HepG2 (cell line): ENCODE results near the gene DTNB. TPM values are rescaled to one million over a fixed set of nuclear protein-coding genes. Genes with fewer than 3 reads are reported as not detected.

ENCODE experiments used
- BORCS8-MEF2B ChIP-seq: sonication (generic); formaldehyde crosslinking; IDR thresholded peaks from 2 replicates; pipeline ENCODE4 v1.8.0; 2022; ENCODE audit warnings: mild to moderate bottlenecking, missing genetic modification reagents
- CBX5 ChIP-seq: sonication (generic); formaldehyde crosslinking; IDR thresholded peaks from 2 replicates; pipeline ENCODE4 v1.4.0; 2020; ENCODE audit warnings: missing genetic modification reagents, borderline replicate concordance
- CHCHD3 ChIP-seq: sonication (generic); formaldehyde crosslinking; IDR thresholded peaks from 2 replicates; pipeline ENCODE4 v1.8.0; 2022; ENCODE audit warnings: mild to moderate bottlenecking, missing genetic modification reagents, moderate library complexity
- FOXC1 ChIP-seq: sonication (generic); formaldehyde crosslinking; IDR thresholded peaks from 2 replicates; pipeline ENCODE4 v1.8.0; 2022; ENCODE audit warnings: mild to moderate bottlenecking, missing genetic modification reagents, borderline replicate concordance
- HNF4A ChIP-seq: sonication (generic); formaldehyde crosslinking; IDR thresholded peaks from 2 replicates; pipeline ENCODE4 v1.4.0; 2020; ENCODE audit warnings: missing genetic modification reagents
- LRRFIP1 ChIP-seq: sonication (generic); formaldehyde crosslinking; conservative IDR thresholded peaks from 2 replicates; pipeline ENCODE4 v1.4.0; 2020; ENCODE audit warnings: missing genetic modification reagents
- MTA1 ChIP-seq: sonication (generic); formaldehyde crosslinking; IDR thresholded peaks from 2 replicates; pipeline ENCODE4 v1.4.0; 2020; ENCODE audit warnings: missing genetic modification reagents, mild to moderate bottlenecking, borderline replicate concordance
- SOX13 ChIP-seq, 3 experiments: fragments of 450-650 bp in 1 of 3; sonication (generic) in 1 of 3; formaldehyde crosslinking in 1 of 3; IDR thresholded peaks in 2 of 3; conservative IDR thresholded peaks in 1 of 3; 2 replicates each; pipeline versions ENCODE4 v1.5.0 to v1.6.1; 2016 to 2020; ENCODE audit warnings: antibody characterized with exemption in 1 of 3, mild to moderate bottlenecking in 1 of 3, missing compliant biosample characterization in 1 of 3, missing genetic modification reagents in 1 of 3, moderate library complexity in 1 of 3
- SOX5 ChIP-seq: IDR thresholded peaks from 2 replicates; pipeline ENCODE4 v1.6.1; 2016; ENCODE audit warnings: borderline replicate concordance
- SP5 ChIP-seq: IDR thresholded peaks from 2 replicates; pipeline ENCODE4 v1.6.1; 2016; ENCODE audit warnings: low read depth, borderline replicate concordance
- TEAD3 ChIP-seq: optimal IDR thresholded peaks from 2 replicates; pipeline ENCODE3; 2016; ENCODE audit warnings: borderline replicate concordance
- THAP11 ChIP-seq: IDR thresholded peaks from 2 replicates; pipeline ENCODE4 v1.6.1; 2016; ENCODE audit warnings: missing biosample characterization, missing genetic modification reagents
- THAP8 ChIP-seq: sonication (generic); formaldehyde crosslinking; IDR thresholded peaks from 2 replicates; pipeline ENCODE4 v1.5.1; 2020; ENCODE audit warnings: missing genetic modification reagents, mild to moderate bottlenecking, borderline replicate concordance
- ZFP91 ChIP-seq: sonication (generic); formaldehyde crosslinking; IDR thresholded peaks from 2 replicates; pipeline ENCODE4 v1.9.0; 2022; ENCODE audit warnings: missing genetic modification reagents, mild to moderate bottlenecking, borderline replicate concordance
- ZFX ChIP-seq: sonication (generic); formaldehyde crosslinking; IDR thresholded peaks from 2 replicates; pipeline ENCODE4 v1.4.0; 2020; ENCODE audit warnings: mild to moderate bottlenecking, low read depth, missing genetic modification reagents, moderate library complexity
- ZNF468 ChIP-seq: sonication (generic); formaldehyde crosslinking; IDR thresholded peaks from 2 replicates; pipeline ENCODE4 v1.8.0; 2022; ENCODE audit warnings: mild to moderate bottlenecking, moderate library complexity, missing genetic modification reagents
- ZNF570 ChIP-seq: sonication (generic); formaldehyde crosslinking; IDR thresholded peaks from 2 replicates; pipeline ENCODE4 v1.4.0; 2020; ENCODE audit warnings: mild to moderate bottlenecking, missing genetic modification reagents, borderline replicate concordance
- ZNF747 ChIP-seq: sonication (generic); formaldehyde crosslinking; IDR thresholded peaks from 2 replicates; pipeline ENCODE4 v1.8.1; 2023; ENCODE audit warnings: missing genetic modification reagents, mild to moderate bottlenecking, borderline replicate concordance
- ZNF788 ChIP-seq: sonication (generic); formaldehyde crosslinking; IDR thresholded peaks from 2 replicates; pipeline ENCODE4 v1.5.0; 2020; ENCODE audit warnings: mild to moderate bottlenecking, missing genetic modification reagents, borderline replicate concordance
- ZSCAN25 ChIP-seq: sonication (generic); formaldehyde crosslinking; IDR thresholded peaks from 2 replicates; pipeline ENCODE4 v1.8.0; 2022; ENCODE audit warnings: mild to moderate bottlenecking, missing genetic modification reagents
- ZXDC ChIP-seq: sonication (generic); formaldehyde crosslinking; IDR thresholded peaks from 2 replicates; pipeline ENCODE4 v1.5.0; 2020; ENCODE audit warnings: mild to moderate bottlenecking, missing genetic modification reagents
- polyA plus RNA-seq, 8 experiments: library from polyadenylated mRNA; depleted of rRNA in 3 of 8; stranded (reverse) in 7 of 8; unstranded in 1 of 8; fragments of >200 nt; fragmentation: Illumina TruSeq in 4 of 8; extraction: Trizol in 4 of 8; gene quantifications; 2 replicates each; pipeline versions ENCODE4 v1.2.1 to v1.2.3, GENCODE V29; 2011 to 2016; ENCODE audit warnings: low read depth in 4 of 8, missing spikeins in 1 of 8, mixed read lengths in 1 of 8; ENCODE audit not compliant: insufficient read depth in 1 of 8
- total RNA-seq, 5 experiments: library from RNA; depleted of rRNA; stranded (reverse); fragments of >200 nt; fragmentation: Illumina TruSeq; extraction: Trizol; gene quantifications; 2 replicates each; pipeline ENCODE4 v1.2.3, GENCODE V29; 2016; ENCODE audit warnings: low read depth in 1 of 5

The DTNB gene
- total and polyA plus RNA-seq, 2 of the 13 experiments (the other 11 are each of a cell fraction or from before 2014, with no cell fraction given), result 14.4 to 23.9 TPM

- TF ChIP-seq BORCS8-MEF2B (CRISPR knock-in tag) (0 out of 2 replicates have a peak, but pooled peaks have one; percentile 41), CBX5 (CRISPR knock-in tag) (peak; percentile 42; the same call in 1 of the 2 replicates), SP5 (CRISPR knock-in tag) (peak; percentile 81; the same call in 1 of the 2 replicates), MTA1 (CRISPR knock-in tag) (peak; percentile 71; the same call in 1 of the 2 replicates), SOX13 (IDR thresholded peaks at IDR 0.05) (no peak), SOX13 (CRISPR knock-in tag; conservative IDR thresholded peaks at IDR 0.05 in 1 of 2, IDR thresholded peaks at IDR 0.05 in 1 of 2) (peak in 1 of 2 experiments; percentile 18; a peak in 1 of 4 replicates), ZSCAN25 (CRISPR knock-in tag) (peak; percentile 25; the same call in 1 of the 2 replicates), ZNF468 (no peak), ZFP91 (CRISPR knock-in tag) (0 out of 2 replicates have a peak, but pooled peaks have one; percentile 33), TEAD3 (CRISPR knock-in tag) (peak; percentile 90), ZXDC (CRISPR knock-in tag) (no peak), LRRFIP1 (no peak), FOXC1 (peak; percentile 74), THAP8 (no peak), CHCHD3 (CRISPR knock-in tag) (no peak), ZNF570 (no peak), HNF4A (CRISPR knock-in tag) (peak; percentile 89), ZNF747 (CRISPR knock-in tag) (peak; percentile 71; the same call in 1 of the 2 replicates), THAP11 (CRISPR knock-in tag) (no peak), ZFX (CRISPR knock-in tag) (peak; percentile 30; the same call in 1 of the 2 replicates), SOX5 (peak; percentile 46), ZNF788 (CRISPR knock-in tag) (peak; percentile 49; the same call in 1 of the 2 replicates)
These were observed 34.7 kb upstream of the DTNB start (continued) for GRCh38 chr2:25707927-25708590.
